ENCODE data around the gene AKR1C1. TPM values are rescaled to one million over a fixed set of nuclear protein-coding genes. Genes with fewer than 3 reads are reported as not detected.
"Not testable (repeated sequence)": the region's sequence is repeated elsewhere in the genome, so short reads cannot be mapped to it uniquely, and the experiment has no call there.

AKR1C1 gene
- 100 to 1,000 TPM; 193 to 430 (median 270) TPM for total RNA-seq

DNA sequence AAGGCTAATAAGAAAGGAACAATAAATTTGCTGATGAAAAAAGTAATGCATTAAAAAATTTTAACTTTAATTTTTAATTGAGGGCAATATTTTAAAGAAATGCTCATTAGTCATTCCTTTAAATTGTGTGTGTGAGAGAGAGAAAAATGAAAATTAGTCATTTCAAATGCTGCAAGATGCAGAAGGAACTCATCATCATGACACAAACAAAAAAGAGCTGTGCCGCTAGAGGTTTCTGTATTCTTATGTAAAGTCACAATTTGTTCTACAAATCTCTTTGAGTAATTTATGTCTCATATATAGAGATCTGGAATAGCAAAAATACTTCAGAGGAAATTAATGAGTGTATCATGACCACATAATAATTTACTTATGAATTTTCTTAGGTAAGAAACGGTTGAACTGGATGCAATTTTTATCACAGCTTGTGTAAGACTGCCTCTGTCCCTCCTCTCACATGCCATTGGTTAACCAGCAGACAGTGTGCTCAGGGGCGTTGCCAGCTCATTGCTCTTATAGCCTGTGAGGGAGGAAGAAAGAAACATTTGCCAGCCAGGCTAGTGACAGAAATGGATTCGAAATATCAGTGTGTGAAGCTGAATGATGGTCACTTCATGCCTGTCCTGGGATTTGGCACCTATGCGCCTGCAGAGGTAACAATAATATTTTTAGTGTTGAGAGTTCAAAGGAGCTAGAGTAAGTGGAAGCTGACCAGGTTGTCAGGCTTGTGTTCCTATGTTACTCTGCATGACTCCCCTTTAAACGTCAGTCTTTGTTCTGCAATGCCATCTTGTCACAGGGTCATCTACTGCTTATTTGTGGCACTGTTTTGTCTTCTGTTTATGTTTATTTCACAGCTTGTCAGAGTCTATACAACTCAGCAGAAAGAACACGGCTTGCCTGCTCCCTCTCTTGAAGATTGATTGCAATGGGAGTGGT is at the start of gene AKR1C1:
Gene AKR1C1, plus strand, starts transcription at position 540 of the 939 bp plus-strand sequence. Its CDS starts 30 bp downstream, at position 570.
- TF ChIP-seq, protein P1, sequence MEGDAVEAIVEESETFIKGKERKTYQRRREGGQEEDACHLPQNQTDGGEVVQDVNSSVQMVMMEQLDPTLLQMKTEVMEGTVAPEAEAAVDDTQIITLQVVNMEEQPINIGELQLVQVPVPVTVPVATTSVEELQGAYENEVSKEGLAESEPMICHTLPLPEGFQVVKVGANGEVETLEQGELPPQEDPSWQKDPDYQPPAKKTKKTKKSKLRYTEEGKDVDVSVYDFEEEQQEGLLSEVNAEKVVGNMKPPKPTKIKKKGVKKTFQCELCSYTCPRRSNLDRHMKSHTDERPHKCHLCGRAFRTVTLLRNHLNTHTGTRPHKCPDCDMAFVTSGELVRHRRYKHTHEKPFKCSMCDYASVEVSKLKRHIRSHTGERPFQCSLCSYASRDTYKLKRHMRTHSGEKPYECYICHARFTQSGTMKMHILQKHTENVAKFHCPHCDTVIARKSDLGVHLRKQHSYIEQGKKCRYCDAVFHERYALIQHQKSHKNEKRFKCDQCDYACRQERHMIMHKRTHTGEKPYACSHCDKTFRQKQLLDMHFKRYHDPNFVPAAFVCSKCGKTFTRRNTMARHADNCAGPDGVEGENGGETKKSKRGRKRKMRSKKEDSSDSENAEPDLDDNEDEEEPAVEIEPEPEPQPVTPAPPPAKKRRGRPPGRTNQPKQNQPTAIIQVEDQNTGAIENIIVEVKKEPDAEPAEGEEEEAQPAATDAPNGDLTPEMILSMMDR (IDR thresholded peaks at IDR 0.05; ENCODE audit: low read depth): not testable (repeated sequence)

DNA sequence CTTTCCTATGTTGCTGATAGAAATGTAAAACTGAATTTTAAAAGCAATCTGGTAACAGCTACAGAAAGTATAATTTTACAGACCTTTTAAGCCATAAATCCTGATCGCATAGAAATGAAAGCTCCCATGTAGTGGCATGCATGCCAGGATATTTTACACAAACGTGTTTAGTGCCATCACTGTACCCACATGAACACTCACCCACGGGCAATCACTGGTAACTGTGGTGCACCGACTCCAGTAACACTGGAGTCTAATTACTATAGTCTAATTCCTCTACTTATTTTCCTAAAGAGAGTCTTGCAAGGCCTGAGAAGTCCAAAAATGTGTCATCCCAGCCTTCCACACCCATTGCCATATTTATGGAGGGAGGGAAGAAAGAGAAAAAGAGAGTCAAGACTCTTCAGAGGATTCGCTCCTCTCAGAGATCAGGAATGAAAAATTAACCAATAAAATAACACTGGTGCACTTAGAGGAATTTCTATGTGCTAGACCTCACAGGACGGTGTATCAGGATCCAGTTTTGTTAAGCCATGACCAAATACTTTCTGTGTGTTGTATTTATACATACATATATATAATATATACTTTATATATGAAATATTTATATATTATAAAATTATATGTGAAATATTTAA is 48.9 kb upstream of the AKR1C1 start:
- TF ChIP-seq, protein P1 (IDR thresholded peaks at IDR 0.05; ENCODE audit: low read depth): no peak

DNA sequence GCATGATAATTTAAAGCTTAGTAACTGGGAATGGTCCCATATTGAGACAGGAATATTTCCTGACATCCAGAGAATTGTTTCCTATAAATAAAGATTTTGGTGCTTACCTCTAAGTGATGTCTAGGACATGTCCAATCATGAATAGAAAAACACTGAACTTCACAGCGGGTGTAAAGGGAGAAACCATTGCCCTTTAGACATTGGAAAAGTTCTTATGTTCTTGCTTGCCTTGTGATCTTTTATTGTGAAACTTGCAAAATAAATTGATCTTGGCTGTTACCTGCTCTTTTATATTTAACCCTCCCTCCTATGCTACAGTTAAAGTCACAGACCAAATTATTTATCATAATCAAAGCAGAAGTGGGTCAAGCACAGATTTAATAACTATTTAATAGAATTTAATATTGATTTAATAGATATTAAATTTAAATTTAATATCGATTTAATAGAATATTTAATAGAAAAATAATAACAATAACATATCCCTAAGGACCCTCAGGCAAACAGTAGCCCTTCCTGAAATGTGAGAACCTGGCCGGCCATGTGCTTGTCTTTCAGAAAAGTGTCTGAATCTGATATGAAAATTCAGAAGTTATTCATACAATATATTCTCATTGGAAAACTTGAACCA is 47.0 kb upstream of the AKR1C1 start:
- TF ChIP-seq, protein P1 (IDR thresholded peaks at IDR 0.05; ENCODE audit: low read depth): no peak

DNA sequence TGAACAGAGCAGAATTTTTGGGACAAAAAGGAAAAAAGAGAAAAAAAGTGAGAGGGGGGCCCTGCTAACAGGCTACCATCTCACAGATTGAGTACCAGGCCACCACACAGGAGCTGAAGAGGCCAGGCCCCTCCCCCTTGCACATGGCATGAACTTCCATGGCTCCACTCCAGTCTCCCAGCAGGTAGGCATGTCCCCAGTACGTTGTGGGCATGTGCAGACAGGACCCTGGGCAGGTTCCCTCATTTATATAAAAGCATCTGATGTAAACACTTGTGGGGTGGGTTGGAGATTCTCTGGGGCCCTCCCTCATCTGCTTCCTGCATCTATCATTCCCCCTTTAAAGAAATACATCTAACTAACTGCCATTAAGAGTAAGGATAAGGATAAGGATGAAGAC is 45.0 kb upstream of the AKR1C1 start:
- TF ChIP-seq, protein P1 (IDR thresholded peaks at IDR 0.05; ENCODE audit: low read depth): no peak

DNA sequence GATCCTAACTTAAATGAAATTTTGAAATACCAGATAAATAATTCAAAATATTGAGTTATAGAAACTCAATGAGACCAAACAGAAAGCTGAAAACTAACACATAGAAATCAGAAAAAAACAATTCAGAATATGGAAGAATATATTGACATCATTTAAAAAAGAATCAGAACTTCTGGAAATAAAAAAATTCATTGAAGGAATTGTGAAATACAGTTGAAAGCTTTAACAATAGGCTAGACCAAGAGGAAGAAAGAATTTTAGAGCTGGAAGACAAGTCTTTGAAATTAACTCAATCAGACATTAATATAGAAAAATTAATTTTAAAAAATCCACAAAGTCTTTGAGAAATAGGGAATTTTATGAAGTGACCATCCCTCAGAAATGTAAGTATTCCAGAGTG is 36.8 kb upstream of the AKR1C1 start:
- TF ChIP-seq, protein P1 (IDR thresholded peaks at IDR 0.05; ENCODE audit: low read depth): no peak

DNA sequence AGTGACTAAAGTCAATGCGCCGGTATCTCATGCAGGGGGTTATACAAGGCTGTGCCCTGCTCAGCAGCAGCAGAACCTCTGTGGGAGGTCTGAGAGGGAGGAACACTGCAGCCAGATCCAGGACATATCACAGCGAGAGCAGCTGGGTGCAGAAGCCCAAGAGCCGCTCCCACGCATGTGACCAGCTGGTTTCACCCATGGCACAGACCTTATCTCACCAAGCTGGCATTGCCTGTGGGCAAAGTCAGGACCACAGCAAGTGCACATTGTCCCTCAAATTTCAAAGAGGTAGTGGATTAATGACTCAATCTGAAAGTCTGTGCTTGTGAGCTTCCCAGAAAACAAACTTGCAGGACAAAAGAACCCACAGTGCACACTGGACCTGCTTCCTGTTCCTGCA is 31.6 kb upstream of the AKR1C1 start:
- TF ChIP-seq, protein P1 (IDR thresholded peaks at IDR 0.05; ENCODE audit: low read depth): no peak
